LNCAP (cell line): Measurements from ENCODE around the gene C2orf78.

Source experiments
- TF ChIP-seq, protein P1 (sequence below): fragments of 450-650 bp; IDR thresholded peaks from 2 replicates; pipeline ENCODE4 v1.5.1; 2017; ENCODE audit warnings: mild to moderate bottlenecking

C2orf78 gene

DNA sequence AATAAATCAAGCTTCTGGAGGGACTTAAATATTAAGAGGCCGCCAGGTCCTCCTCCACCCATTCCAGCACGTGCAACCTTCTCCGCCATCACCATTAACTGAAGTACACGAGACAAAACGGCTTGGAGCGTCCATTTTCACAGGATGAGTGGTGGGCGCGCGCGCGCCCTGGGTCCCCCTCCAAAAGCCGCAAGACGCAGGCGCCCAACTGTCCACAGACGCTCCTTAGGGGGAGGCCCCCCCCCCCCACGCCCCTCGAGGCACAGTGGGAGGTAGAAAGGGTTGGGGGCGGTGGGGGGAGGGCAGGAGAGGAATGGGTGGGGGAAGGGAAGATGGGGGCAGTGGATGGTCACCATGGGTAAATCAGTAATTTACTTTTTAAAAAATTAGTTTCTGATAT is 34.3 kb downstream of the C2orf78 start:
- TF ChIP-seq, protein P1, sequence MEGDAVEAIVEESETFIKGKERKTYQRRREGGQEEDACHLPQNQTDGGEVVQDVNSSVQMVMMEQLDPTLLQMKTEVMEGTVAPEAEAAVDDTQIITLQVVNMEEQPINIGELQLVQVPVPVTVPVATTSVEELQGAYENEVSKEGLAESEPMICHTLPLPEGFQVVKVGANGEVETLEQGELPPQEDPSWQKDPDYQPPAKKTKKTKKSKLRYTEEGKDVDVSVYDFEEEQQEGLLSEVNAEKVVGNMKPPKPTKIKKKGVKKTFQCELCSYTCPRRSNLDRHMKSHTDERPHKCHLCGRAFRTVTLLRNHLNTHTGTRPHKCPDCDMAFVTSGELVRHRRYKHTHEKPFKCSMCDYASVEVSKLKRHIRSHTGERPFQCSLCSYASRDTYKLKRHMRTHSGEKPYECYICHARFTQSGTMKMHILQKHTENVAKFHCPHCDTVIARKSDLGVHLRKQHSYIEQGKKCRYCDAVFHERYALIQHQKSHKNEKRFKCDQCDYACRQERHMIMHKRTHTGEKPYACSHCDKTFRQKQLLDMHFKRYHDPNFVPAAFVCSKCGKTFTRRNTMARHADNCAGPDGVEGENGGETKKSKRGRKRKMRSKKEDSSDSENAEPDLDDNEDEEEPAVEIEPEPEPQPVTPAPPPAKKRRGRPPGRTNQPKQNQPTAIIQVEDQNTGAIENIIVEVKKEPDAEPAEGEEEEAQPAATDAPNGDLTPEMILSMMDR, result no peak

DNA sequence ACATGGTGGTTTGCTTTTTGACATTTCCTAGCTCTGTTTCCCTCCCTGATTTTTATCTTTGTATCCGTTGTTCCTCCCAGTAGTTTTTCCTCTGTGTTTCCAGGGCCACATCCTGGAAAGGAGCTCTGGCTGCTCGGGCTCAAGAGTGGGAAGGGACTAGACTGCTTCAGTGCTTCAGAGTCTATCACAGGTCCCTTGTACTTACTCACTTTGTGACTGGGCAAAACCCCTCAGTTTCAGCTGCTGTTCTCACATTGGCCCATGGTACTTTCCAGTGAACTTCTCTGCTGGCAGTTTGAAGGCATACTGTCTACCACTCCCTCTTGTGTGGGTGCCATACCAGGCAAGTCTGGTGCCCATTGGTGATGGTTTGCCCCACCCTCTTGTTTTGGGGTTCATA is 37.2 kb downstream of the C2orf78 start:
- TF ChIP-seq, protein P1, result no peak

DNA sequence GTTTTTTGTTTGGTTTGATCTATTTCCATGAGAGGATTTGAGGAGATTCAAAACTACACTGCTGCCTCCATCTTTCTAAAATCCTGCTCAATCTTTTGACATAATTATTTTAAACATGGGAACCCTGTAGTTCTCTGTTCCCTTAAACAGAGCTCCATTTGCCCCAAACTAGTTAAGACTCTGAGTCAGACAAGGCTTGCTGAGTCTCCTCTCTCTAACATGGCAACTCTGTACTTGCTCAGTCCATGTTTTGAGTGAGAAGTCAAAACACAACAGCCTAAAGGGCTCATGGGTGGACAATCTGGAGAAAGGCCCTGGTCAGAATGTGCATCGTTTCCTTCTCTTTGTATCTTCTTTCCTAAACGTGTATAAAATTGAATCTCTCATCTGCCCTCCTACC is 37.7 kb downstream of the C2orf78 start:
- TF ChIP-seq, protein P1, result no peak

DNA sequence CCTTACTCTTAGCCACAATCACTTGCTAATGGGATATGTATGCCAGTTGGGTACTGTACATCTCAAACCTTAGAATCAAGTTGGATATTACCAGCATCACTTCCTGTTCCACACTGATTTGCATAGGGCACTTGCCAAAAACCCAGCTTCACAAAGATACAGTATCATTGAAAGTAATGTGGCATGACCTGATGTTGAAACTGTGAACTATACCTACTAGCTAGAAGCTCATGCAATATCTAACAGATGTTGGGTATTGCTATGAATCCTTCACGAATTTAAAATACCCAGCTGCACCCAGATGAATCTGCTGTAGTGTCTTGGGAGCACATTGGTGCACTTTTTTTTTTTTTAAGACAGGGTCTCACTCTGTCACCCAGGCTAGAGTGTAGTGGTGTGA is 38.3 kb downstream of the C2orf78 start:
- TF ChIP-seq, protein P1, result no peak

DNA sequence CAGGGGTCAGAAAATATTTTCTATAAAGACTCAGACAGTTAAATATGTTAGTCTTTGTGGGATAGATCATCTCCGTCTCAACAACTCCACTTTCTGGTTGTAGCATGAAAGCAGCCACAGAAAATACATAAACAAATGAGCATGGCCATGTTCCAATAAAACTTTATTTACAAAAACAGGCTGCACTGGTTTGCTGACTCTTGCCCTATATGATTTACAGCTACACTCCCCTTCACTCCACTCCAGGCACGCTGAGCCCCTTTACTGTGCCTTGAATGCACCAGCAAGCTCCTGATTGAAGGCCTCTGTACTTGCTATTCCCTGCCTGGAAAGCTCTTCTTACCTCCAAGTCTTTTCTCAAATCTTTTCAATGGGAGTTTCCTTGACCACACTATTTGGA is 39.0 kb downstream of the C2orf78 start:
- TF ChIP-seq, protein P1, result no peak

DNA sequence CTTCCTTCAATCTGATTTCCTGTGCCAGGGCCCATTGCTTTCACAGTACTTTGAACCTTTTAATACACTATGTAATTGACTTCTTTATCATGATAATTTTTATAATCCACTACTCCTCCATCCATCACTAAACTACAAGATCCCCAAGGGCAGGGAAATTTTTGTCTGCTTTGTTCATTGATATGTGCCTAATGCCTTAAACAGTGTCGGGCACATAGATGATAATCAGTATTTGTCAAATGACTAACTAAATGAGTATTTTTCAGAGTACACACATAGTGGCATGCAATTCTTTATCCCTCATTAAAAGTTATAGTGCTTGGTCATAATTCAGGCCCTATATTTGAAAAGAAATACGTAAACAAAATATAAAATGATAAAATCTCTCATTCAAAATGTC is 39.4 kb downstream of the C2orf78 start:
- TF ChIP-seq, protein P1, result no peak

DNA sequence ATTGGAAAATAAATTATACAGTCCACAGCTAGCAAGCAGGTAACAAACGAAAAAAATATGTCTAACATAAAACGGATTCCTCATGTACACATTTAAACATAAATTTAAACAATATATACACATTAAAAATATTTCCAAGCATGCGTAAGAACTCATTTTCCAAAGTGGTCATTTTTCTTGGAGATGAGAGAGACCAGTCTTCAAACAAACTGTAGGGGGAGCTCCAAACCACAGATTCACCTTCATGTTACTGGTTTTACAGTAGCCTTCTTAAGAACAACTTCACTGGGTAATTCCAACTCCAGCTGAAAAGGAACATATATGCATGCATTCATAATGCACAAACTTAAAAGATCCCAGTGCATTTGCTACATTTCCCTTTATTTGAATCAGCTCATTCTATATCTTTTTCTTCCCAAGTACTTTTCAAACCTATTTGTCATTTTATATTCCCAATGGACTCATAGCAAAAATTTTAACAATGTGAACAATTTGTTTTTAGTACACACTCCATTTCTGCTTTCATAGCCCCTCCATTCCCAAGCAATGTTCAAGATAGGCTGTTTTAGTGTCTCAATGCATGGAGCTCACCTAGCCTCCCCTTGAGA is 40.0 kb downstream of the C2orf78 start:
- TF ChIP-seq, protein P1, result peak; percentile 58

DNA sequence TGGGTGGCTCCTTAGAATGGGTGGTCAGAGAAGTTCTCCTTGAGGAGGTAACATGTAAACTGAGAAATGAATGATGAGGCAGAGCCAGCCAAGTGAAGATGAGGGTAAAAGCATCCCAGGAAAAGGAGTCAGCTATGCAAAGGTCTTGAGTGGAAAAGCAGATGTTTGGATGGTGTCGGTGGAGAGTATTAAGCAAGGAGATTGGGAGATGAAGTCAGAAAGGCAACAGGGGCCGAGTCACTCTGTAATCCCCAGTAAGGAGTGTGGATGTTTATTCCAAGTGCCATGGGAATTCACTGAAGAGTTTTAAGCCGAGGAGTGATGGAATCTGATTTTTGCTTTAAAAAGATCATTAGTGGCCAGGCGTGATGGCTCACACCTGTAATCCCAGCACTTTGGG is 41.4 kb downstream of the C2orf78 start:
- TF ChIP-seq, protein P1, result no peak
